Loucy (cell line): Measurements from ENCODE around the gene CELSR3.

Source experiments
- EZH2phosphoT487 ChIP-seq: fragments of 200-600 bp; IDR thresholded peaks from 2 replicates; pipeline ENCODE4 v1.6.1; 2018; ENCODE audit warnings: antibody characterized with exemption, mild to moderate bottlenecking, moderate library complexity, borderline replicate concordance
- TF ChIP-seq, protein P1 (sequence below): fragments of 200-600 bp; sonication (generic); conservative IDR thresholded peaks from 2 replicates; pipeline ENCODE4 v1.5.1; 2014; ENCODE audit warnings: mild to moderate bottlenecking, antibody characterized with exemption, low read length

DNA sequence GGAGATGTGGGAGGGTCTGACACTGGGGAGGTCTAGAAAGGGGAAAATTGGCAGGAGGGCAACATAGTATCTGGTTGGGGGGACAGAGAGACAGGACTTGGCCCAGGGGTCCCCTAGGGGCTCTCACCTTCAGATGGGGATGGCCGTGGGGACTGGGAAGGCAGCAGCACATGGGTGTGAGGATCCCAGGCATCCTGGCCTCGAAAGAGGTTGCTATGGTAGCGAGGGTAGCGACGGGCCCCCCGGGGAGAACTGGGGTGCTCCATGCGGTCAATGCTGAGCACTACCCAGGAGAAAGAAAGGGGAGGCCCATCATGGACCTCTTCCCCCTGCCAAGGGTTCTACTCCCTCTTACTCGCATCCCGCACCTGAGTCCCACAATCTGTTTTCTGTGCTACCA is 15.0 kb downstream of the CELSR3 start:
- TF ChIP-seq, protein P1, sequence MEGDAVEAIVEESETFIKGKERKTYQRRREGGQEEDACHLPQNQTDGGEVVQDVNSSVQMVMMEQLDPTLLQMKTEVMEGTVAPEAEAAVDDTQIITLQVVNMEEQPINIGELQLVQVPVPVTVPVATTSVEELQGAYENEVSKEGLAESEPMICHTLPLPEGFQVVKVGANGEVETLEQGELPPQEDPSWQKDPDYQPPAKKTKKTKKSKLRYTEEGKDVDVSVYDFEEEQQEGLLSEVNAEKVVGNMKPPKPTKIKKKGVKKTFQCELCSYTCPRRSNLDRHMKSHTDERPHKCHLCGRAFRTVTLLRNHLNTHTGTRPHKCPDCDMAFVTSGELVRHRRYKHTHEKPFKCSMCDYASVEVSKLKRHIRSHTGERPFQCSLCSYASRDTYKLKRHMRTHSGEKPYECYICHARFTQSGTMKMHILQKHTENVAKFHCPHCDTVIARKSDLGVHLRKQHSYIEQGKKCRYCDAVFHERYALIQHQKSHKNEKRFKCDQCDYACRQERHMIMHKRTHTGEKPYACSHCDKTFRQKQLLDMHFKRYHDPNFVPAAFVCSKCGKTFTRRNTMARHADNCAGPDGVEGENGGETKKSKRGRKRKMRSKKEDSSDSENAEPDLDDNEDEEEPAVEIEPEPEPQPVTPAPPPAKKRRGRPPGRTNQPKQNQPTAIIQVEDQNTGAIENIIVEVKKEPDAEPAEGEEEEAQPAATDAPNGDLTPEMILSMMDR, result no peak
- TF ChIP-seq EZH2phosphoT487, result no peak
